GM12801 (cell line): ENCODE results near the gene TREML2.

Source experiments
- CTCF ChIP-seq: IDR thresholded peaks from one replicate; pipeline ENCODE4 v1.5.1; 2011; ENCODE audit warnings: control low read depth; ENCODE audit not compliant: insufficient read length; ENCODE audit errors: extremely low read depth

The TREML2 gene

GRCh38 chr6:41170547-41171160 lies 30.3 kb downstream of the TREML2 start:
- no peak for TF ChIP-seq CTCF

- TF ChIP-seq CTCF: no peak
These were observed 33.6 kb downstream of the TREML2 start for GRCh38 chr6:41167173-41167963.

GRCh38 chr6:41164551-41165120 lies 36.3 kb downstream of the TREML2 start:
- no peak for TF ChIP-seq CTCF

- no peak for TF ChIP-seq CTCF
These were observed 37.6 kb downstream of the TREML2 start for GRCh38 chr6:41163419-41163717.

GRCh38 chr6:41162687-41163418 lies 38.1 kb downstream of the TREML2 start, which contains the start of gene TREM2:
Gene TREM2 (minus strand): TSS chr6:41163116. CDS start chr6:41163082, 34 bp downstream.
- TF ChIP-seq CTCF: no peak

- TF ChIP-seq CTCF: no peak
These were observed 38.9 kb downstream of the TREML2 start for GRCh38 chr6:41161851-41162552.

- no peak for TF ChIP-seq CTCF
These were observed 39.6 kb downstream of the TREML2 start for GRCh38 chr6:41161380-41161779.
